CD4-positive, alpha-beta memory T cell (primary cell): ENCODE results near the gene GUCY2D. TPM values are rescaled to one million over a fixed set of nuclear protein-coding genes. Genes with fewer than 3 reads are reported as not detected.
"Not testable (repeated sequence)": the region's sequence is repeated elsewhere in the genome, so short reads cannot be mapped to it uniquely, and the experiment has no call there.

ENCODE experiments used
- CTCF ChIA-PET: fragments of 350-600 bp; sonication (Branson Sonifier 250); formaldehyde crosslinking; loops from one replicate; lab custom pipeline; 2021; ENCODE audit warnings: inconsistent platforms; ENCODE audit not compliant: partially characterized antibody; lab: Charles Lee
- POLR2A ChIA-PET: fragments of 350-600 bp; sonication (Branson Sonifier 250); formaldehyde crosslinking; loops from one replicate; lab custom pipeline; 2021; ENCODE audit not compliant: partially characterized antibody; lab: Charles Lee
- DNase-seq, 5 donors: peaks; one replicate each; pipeline versions ENCODE4 v3.0.0 to v3.0.0-alpha.2; 2020 to 2022; ENCODE audit warnings: mixed read lengths in 1 of 5
- H3K27ac ChIP-seq: one replicate; pipeline ENCODE4 v1.7.0; 2013; ENCODE audit warnings: low read depth, low read length
- H3K27me3 ChIP-seq: 2 replicates; pipeline ENCODE4 v1.7.0; 2013; ENCODE audit warnings: mild to moderate bottlenecking, low read length, moderate library complexity; ENCODE audit not compliant: insufficient read depth
- H3K36me3 ChIP-seq: 2 replicates; pipeline ENCODE4 v1.7.0; 2013; ENCODE audit warnings: mild to moderate bottlenecking, low read length, moderate library complexity; ENCODE audit not compliant: insufficient read depth
- H3K4me1 ChIP-seq: 2 replicates; pipeline ENCODE4 v1.7.0; 2013; ENCODE audit warnings: mild to moderate bottlenecking, low read length, moderate library complexity; ENCODE audit not compliant: insufficient read depth
- H3K4me3 ChIP-seq, 2 donors: one replicate each; pipeline ENCODE4 v1.7.0; 2013; ENCODE audit warnings: low read length in 2 of 2, mild to moderate bottlenecking in 1 of 2
- H3K9me3 ChIP-seq, 2 donors: one replicate each; pipeline ENCODE4 v1.7.0; 2013; ENCODE audit warnings: low read length in 2 of 2, control low read depth in 1 of 2; ENCODE audit not compliant: control insufficient read depth in 1 of 2
- H3K27ac Mint-ChIP-seq, 7 donors: one replicate each; pipeline ENCODE4 v1.8.0; 2020 to 2021; ENCODE audit warnings: mixed read lengths in 7 of 7, mild to moderate bottlenecking in 6 of 7, inconsistent platforms in 3 of 7, moderate library complexity in 3 of 7
- H3K27me3 Mint-ChIP-seq, 2 donors: one replicate each; pipeline ENCODE4 v1.8.0; 2020 to 2021; ENCODE audit warnings: mixed read lengths in 2 of 2
- H3K36me3 Mint-ChIP-seq, 2 donors: one replicate each; pipeline ENCODE4 v1.8.0; 2020 to 2021; ENCODE audit warnings: mixed read lengths in 2 of 2, inconsistent platforms in 1 of 2, mild to moderate bottlenecking in 1 of 2
- H3K4me1 Mint-ChIP-seq, 4 donors: one replicate each; pipeline ENCODE4 v1.8.0; 2020 to 2021; ENCODE audit warnings: mixed read lengths in 4 of 4, mild to moderate bottlenecking in 1 of 4
- H3K4me3 Mint-ChIP-seq, 8 donors: one replicate each; pipeline ENCODE4 v1.8.0; 2020 to 2021; ENCODE audit warnings: mixed read lengths in 8 of 8, mild to moderate bottlenecking in 7 of 8, moderate library complexity in 6 of 8, inconsistent platforms in 3 of 8
- H3K9me3 Mint-ChIP-seq, 8 donors: one replicate each; pipeline ENCODE4 v1.8.0; 2020 to 2021; ENCODE audit warnings: mixed read lengths in 8 of 8, mild to moderate bottlenecking in 5 of 8, inconsistent platforms in 3 of 8, moderate library complexity in 1 of 8
- intact Hi-C: fragments of 100-400 bp; cut with micrococcal nuclease; formaldehyde crosslinking; loops from one replicate; pipeline ENCODE4 v1.15.1; 2023
- polyA plus RNA-seq, 2 donors: library from polyadenylated mRNA; unstranded; fragments of 300-500 nt; fragmentation: Illumina TruSeq; gene quantifications; one replicate each; pipeline ENCODE4 v1.2.3, GENCODE V29; 2021
- total RNA-seq, 2 experiments: library from RNA; stranded (reverse); gene quantifications; one replicate each; pipeline ENCODE4 v1.2.3, GENCODE V29; 2021

The GUCY2D gene
- total and polyA plus RNA-seq, 4 experiments from 2014 or later = 0.18 TPM; not detected in 2

- H3K4me1 ChIP-seq, H3K36me3 ChIP-seq, H3K4me3 Mint-ChIP-seq, H3K9me3 ChIP-seq, H3K27ac ChIP-seq, DNase-seq, H3K4me3 ChIP-seq, H3K27ac Mint-ChIP-seq, H3K36me3 Mint-ChIP-seq, POLR2A ChIA-PET, H3K9me3 Mint-ChIP-seq: not testable (repeated sequence)
- peaks cover 42% of the 10 kb centered on the region for H3K27me3 ChIP-seq
- CTCF ChIA-PET = interaction anchor here (1.2 to 7.9 kb wide), 14 partner anchors 10 to 684 kb away, joined by 3 to 147 read pairs (median 14); partner anchors contain the start of genes ALOX12B and ALOXE3
- H3K27me3 Mint-ChIP-seq = peaks cover 39 to 45% of the 10 kb centered on the region in 2 donors
- intact Hi-C loops = loop anchor here (2.0 to 5.0 kb wide), 3 partner anchors 57 to 685 kb away; partner anchors contain the start of gene ALOXE3
- peaks cover 1 to 11% (median 3%) of the 10 kb centered on the region in 4 donors for H3K4me1 Mint-ChIP-seq
Measured at GRCh38 chr17:8061851-8062250, 59.4 kb downstream of the GUCY2D start.

- Histone ChIP-seq H3K27ac (no peak overlapping the region), H3K36me3 (no peaks in the 10 kb centered on the region), H3K4me3 (no peak overlapping the region), H3K9me3 (no peaks in the 10 kb centered on the region), H3K4me1 (no peaks in the 10 kb centered on the region), H3K27me3 (peaks cover 38% of the 10 kb centered on the region)
- POLR2A ChIA-PET = no interaction called here
- Mint-ChIP-seq H3K4me1 (peaks cover under 1 to 10% (median 2%) of the 10 kb centered on the region in 4 donors), H3K9me3 (peaks cover 0 to 5% (median 0%) of the 10 kb centered on the region in 8 donors), H3K36me3 (no peaks in the 10 kb centered on the region), H3K27ac (no peak overlapping the region), H3K27me3 (peaks cover 36 to 43% of the 10 kb centered on the region in 2 donors), H3K4me3 (no peak overlapping the region)
- DNase-seq = no peak
- CTCF ChIA-PET = interaction anchor here (0.8 to 7.9 kb wide), 12 partner anchors 10 to 684 kb away, joined by 3 to 147 read pairs (median 14); partner anchors contain the start of gene ALOX12B
- intact Hi-C loops = loop anchor here (5.0 kb wide), 1 partner anchor 685 kb away; no protein-coding TSS in a partner anchor
Measured at GRCh38 chr17:8062435-8062806, 60.0 kb downstream of the GUCY2D start.

GRCh38 chr17:8062807-8063483 is 60.5 kb downstream of the GUCY2D start:
- H3K4me1 Mint-ChIP-seq = peaks cover 0 to 4% (median 0%) of the 10 kb centered on the region in 4 donors
- CTCF ChIA-PET = interaction anchor here (0.8 to 7.9 kb wide), 8 partner anchors 10 to 238 kb away, joined by 3 to 147 read pairs (median 14); partner anchors contain the start of gene ALOX12B

GRCh38 chr17:8063761-8064534 is 61.5 kb downstream of the GUCY2D start:
- Histone ChIP-seq H3K9me3 (no peaks in the 10 kb centered on the region), H3K4me3 (no peak overlapping the region), H3K27me3 (peaks cover 36% of the 10 kb centered on the region), H3K27ac (no peak overlapping the region), H3K36me3 (no peaks in the 10 kb centered on the region), H3K4me1 (no peaks in the 10 kb centered on the region)
- H3K9me3 Mint-ChIP-seq = peaks cover 0 to 3% (median 0%) of the 10 kb centered on the region in 8 donors
- intact Hi-C loops = loop anchor here (5.0 kb wide), 1 partner anchor 683 kb away; no protein-coding TSS in a partner anchor
- POLR2A ChIA-PET = no interaction called here
- H3K36me3 Mint-ChIP-seq = no peaks in the 10 kb centered on the region
- H3K4me3 Mint-ChIP-seq = no peak overlapping the region
- peaks cover 0 to 4% (median 0%) of the 10 kb centered on the region in 4 donors for H3K4me1 Mint-ChIP-seq
- H3K27ac Mint-ChIP-seq = no peak overlapping the region
- CTCF ChIA-PET = no interaction called here
- no peak for DNase-seq
- peaks cover 31 to 38% of the 10 kb centered on the region in 2 donors for H3K27me3 Mint-ChIP-seq

More at GRCh38 chr17:8062807-8063483, 60.5 kb downstream of the GUCY2D start:
- intact Hi-C loops = loop anchor here (5.0 kb wide), 1 partner anchor 684 kb away; no protein-coding TSS in a partner anchor
- no peak overlapping the region for H3K4me3 Mint-ChIP-seq
- no peak overlapping the region for H3K4me3 ChIP-seq
- peaks cover 34 to 41% of the 10 kb centered on the region in 2 donors for H3K27me3 Mint-ChIP-seq
- peaks cover 38% of the 10 kb centered on the region for H3K27me3 ChIP-seq
- H3K27ac ChIP-seq = no peak overlapping the region
- no peak overlapping the region for H3K27ac Mint-ChIP-seq
- DNase-seq = no peak
- peaks cover 0 to 5% (median 0%) of the 10 kb centered on the region in 8 donors for H3K9me3 Mint-ChIP-seq
- POLR2A ChIA-PET = no interaction called here
- no peaks in the 10 kb centered on the region for H3K9me3 ChIP-seq
- no peaks in the 10 kb centered on the region for H3K36me3 Mint-ChIP-seq
- no peaks in the 10 kb centered on the region for H3K4me1 ChIP-seq
- no peaks in the 10 kb centered on the region for H3K36me3 ChIP-seq

GRCh38 chr17:8064561-8065019 is 62.2 kb downstream of the GUCY2D start:
- H3K4me3 ChIP-seq = no peak overlapping the region
- no peak for DNase-seq
- Mint-ChIP-seq H3K36me3 (no peaks in the 10 kb centered on the region), H3K9me3 (peaks cover 0 to 4% (median 0%) of the 10 kb centered on the region in 8 donors), H3K27ac (no peak overlapping the region), H3K4me3 (no peak overlapping the region), H3K4me1 (peaks cover 0 to 4% (median 0%) of the 10 kb centered on the region in 4 donors), H3K27me3 (peaks cover 29 to 36% of the 10 kb centered on the region in 2 donors)
- H3K27me3 ChIP-seq = peaks cover 29% of the 10 kb centered on the region
- H3K4me1 ChIP-seq = no peaks in the 10 kb centered on the region
- ChIA-PET CTCF (no interaction called here), POLR2A (no interaction called here)
- H3K9me3 ChIP-seq = no peaks in the 10 kb centered on the region
- no peaks in the 10 kb centered on the region for H3K36me3 ChIP-seq
- intact Hi-C loops = loop anchor here (5.0 kb wide), 1 partner anchor 683 kb away; no protein-coding TSS in a partner anchor
- H3K27ac ChIP-seq = no peak overlapping the region

GRCh38 chr17:8066841-8067775 is 64.7 kb downstream of the GUCY2D start:
- intact Hi-C loops = no loop called here
- POLR2A ChIA-PET = no interaction called here
- no peak overlapping the region for H3K4me3 ChIP-seq
- Mint-ChIP-seq H3K36me3 (no peaks in the 10 kb centered on the region), H3K9me3 (peaks cover 0 to 4% (median 0%) of the 10 kb centered on the region in 8 donors), H3K27me3 (peaks cover 19 to 24% of the 10 kb centered on the region in 2 donors), H3K27ac (no peak overlapping the region), H3K4me3 (no peak overlapping the region), H3K4me1 (peaks cover 0 to 4% (median 1%) of the 10 kb centered on the region in 4 donors)
- H3K27ac ChIP-seq = no peak overlapping the region
- no peak for DNase-seq
- H3K27me3 ChIP-seq = peaks cover 28% of the 10 kb centered on the region
- H3K36me3 ChIP-seq = no peaks in the 10 kb centered on the region
- H3K9me3 ChIP-seq = no peaks in the 10 kb centered on the region
- CTCF ChIA-PET = interaction anchor here (1.3 to 1.8 kb wide), 2 partner anchors 7 to 43 kb away, joined by 4 to 6 read pairs; no protein-coding TSS in a partner anchor
- peaks cover 2% of the 10 kb centered on the region for H3K4me1 ChIP-seq
